Tibial nerve (tissue), 4 donors: ENCODE measurements around the gene TSPAN32. TPM values are rescaled to one million over a fixed set of nuclear protein-coding genes. Genes with fewer than 3 reads are reported as not detected.
"Not testable (repeated sequence)": the region's sequence is repeated elsewhere in the genome, so short reads cannot be mapped to it uniquely, and the experiment has no call there.

Source experiments
- DNase-seq, 2 donors: peaks; one replicate each; pipeline ENCODE4 v3.0.0-alpha.2; 2019; ENCODE audit warnings: low spot score in 2 of 2
- H3K27ac ChIP-seq, 4 donors: fragments of 200-600 bp; sonication (generic) in 3 of 4; one replicate each; pipeline ENCODE4 v1.5.1; 2017 to 2019; ENCODE audit warnings: mild to moderate bottlenecking in 1 of 4
- H3K27me3 ChIP-seq, 2 donors: fragments of 200-600 bp; sonication (generic) in 1 of 2; one replicate each; pipeline versions ENCODE4 v1.5.1 to v1.6.0; 2017 to 2019
- H3K36me3 ChIP-seq, 3 donors: fragments of 200-600 bp; sonication (generic); one replicate each; pipeline ENCODE4 v1.5.1; 2018 to 2019
- H3K4me1 ChIP-seq, 4 donors: fragments of 200-600 bp; sonication (generic) in 3 of 4; one replicate each; pipeline ENCODE4 v1.5.1; 2017 to 2019
- H3K4me3 ChIP-seq, 4 donors: fragments of 200-600 bp; sonication (generic) in 3 of 4; one replicate each; pipeline ENCODE4 v1.5.1; 2017 to 2019; ENCODE audit warnings: mild to moderate bottlenecking in 1 of 4, moderate library complexity in 1 of 4
- H3K9me3 ChIP-seq, 4 donors: fragments of 200-600 bp; sonication (generic) in 3 of 4; one replicate each; pipeline ENCODE4 v1.5.1; 2017 to 2019
- EP300 ChIP-seq, 2 donors: sonication (generic); formaldehyde crosslinking; IDR thresholded peaks; one replicate each; pipeline ENCODE4 v1.6.1; 2017; ENCODE audit warnings: antibody characterized with exemption in 2 of 2, mild to moderate bottlenecking in 1 of 2
- POLR2A ChIP-seq, 2 donors: fragments of 450-650 bp; IDR thresholded peaks; one replicate each; pipeline ENCODE4 v1.6.1; 2017; ENCODE audit warnings: antibody characterized with exemption in 2 of 2, mild to moderate bottlenecking in 2 of 2, moderate library complexity in 2 of 2
- WGBS, 2 donors: methylation state at CpG; one replicate each; pipeline ENCODE4 v1.1.5; 2018; 5-methylcytosine and 5-hydroxymethylcytosine counted together
- total RNA-seq, 4 donors: library from RNA; depleted of rRNA; stranded (reverse); fragments of >200 nt; gene quantifications; one replicate each; pipeline ENCODE4 v1.1.0, GENCODE V29; 2016
- TF ChIP-seq, protein P1 (sequence below), 5 experiments: fragments of 200-600 bp in 3 of 5; fragments of 450-650 bp in 2 of 5; sonication (generic) in 3 of 5; IDR thresholded peaks; one replicate each; pipeline ENCODE4 v1.5.1; 2016 to 2019; ENCODE audit warnings: antibody characterized with exemption in 5 of 5, mild to moderate bottlenecking in 3 of 5, moderate library complexity in 2 of 5

TSPAN32 gene
- total RNA-seq, 4 donors from 2014 or later, result 1.8 to 9.0 (median 5.8) TPM

DNA sequence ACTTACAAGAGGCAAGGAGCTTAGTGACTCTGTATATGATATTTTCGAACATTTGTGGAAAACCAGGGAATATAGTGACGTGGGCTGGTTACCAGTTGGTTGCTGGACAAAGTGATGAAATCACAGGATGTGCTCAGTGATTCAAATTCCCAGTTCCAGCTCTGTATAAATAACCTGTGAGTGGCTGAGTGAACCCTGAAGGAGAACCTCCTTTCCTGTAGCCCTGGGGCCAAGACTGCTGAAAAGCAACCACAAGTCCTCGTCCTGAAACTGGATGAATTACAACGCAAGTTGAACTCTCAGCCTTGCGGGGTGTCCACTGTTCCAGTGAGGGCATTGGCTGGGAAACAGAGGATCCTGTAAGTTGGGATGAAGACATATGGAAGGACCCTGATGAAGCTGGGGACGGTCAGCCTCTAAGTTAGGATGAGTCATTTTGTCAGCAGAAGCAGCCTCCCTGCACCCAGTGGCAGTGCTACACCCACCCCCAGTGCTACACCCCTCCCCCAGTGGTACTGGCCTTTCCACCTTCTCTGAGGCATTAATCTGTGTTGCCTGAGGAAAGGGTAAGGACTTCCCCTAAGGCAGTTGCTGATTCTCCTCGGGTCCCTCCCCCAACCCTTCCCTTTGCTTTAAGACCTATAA is 53.3 kb downstream of the TSPAN32 start:
- DNase-seq, result no peak
- no peaks in the 10 kb centered on the region for H3K27me3 ChIP-seq
- H3K27ac ChIP-seq, result no peak overlapping the region
- no peak for TF ChIP-seq POLR2A (IDR thresholded peaks at IDR 0.05)
- TF ChIP-seq, protein P1, sequence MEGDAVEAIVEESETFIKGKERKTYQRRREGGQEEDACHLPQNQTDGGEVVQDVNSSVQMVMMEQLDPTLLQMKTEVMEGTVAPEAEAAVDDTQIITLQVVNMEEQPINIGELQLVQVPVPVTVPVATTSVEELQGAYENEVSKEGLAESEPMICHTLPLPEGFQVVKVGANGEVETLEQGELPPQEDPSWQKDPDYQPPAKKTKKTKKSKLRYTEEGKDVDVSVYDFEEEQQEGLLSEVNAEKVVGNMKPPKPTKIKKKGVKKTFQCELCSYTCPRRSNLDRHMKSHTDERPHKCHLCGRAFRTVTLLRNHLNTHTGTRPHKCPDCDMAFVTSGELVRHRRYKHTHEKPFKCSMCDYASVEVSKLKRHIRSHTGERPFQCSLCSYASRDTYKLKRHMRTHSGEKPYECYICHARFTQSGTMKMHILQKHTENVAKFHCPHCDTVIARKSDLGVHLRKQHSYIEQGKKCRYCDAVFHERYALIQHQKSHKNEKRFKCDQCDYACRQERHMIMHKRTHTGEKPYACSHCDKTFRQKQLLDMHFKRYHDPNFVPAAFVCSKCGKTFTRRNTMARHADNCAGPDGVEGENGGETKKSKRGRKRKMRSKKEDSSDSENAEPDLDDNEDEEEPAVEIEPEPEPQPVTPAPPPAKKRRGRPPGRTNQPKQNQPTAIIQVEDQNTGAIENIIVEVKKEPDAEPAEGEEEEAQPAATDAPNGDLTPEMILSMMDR (IDR thresholded peaks at IDR 0.05), result no peak
- TF ChIP-seq EP300 (IDR thresholded peaks at IDR 0.05), result no peak
- no peak overlapping the region for H3K4me3 ChIP-seq
- WGBS, 2 donors, result 67 to 77% methylated on average over 7 of the region's 7 CpGs
- no peaks in the 10 kb centered on the region for H3K4me1 ChIP-seq
- peaks cover 0 to 4% (median 0%) of the 10 kb centered on the region in 4 donors for H3K9me3 ChIP-seq
- H3K36me3 ChIP-seq, result no peaks in the 10 kb centered on the region

GRCh38 chr11:2357246-2357645 is 55.4 kb downstream of the TSPAN32 start:
- Histone ChIP-seq H3K9me3 (no peaks in the 10 kb centered on the region), H3K27me3 (no peaks in the 10 kb centered on the region), H3K36me3 (no peaks in the 10 kb centered on the region), H3K27ac (no peak overlapping the region), H3K4me3 (no peak overlapping the region), H3K4me1 (no peaks in the 10 kb centered on the region)
- TF ChIP-seq POLR2A (IDR thresholded peaks at IDR 0.05) (no peak), EP300 (IDR thresholded peaks at IDR 0.05) (no peak)
- TF ChIP-seq, protein P1 (IDR thresholded peaks at IDR 0.05), result no peak
- no peak for DNase-seq
- WGBS, 2 donors, result 49 to 68% methylated on average over 6 to 8 of the region's 8 CpGs

DNA sequence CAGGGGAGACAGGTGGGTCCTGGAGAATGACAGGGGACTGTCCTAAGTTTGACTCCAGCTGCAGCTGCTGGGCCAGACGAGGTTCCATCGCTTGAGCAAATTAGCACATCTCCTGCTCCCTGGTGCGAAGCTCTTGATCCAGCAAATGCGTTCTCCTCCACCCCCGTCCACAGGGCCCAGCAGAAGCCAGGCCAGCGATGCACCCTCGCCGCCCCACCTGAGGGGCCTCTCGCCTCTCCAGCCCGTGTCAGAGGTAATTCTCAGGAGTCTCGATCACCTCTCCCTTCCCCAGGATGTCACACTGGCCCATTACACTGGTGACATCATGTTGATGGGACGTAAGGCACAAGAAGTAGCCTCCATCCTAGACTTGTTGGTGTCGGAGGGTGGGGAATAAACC is 55.8 kb downstream of the TSPAN32 start:
- not testable (repeated sequence) for H3K27me3 ChIP-seq, H3K4me1 ChIP-seq, H3K27ac ChIP-seq, H3K4me3 ChIP-seq, H3K9me3 ChIP-seq, H3K36me3 ChIP-seq, DNase-seq
- WGBS, 2 donors, result 91 to 95% methylated on average over 13 of the region's 13 CpGs

- no peaks in the 10 kb centered on the region for H3K4me1 ChIP-seq
- 77 to 90% methylated on average over 11 of the region's 11 CpGs for WGBS, 2 donors
- TF ChIP-seq POLR2A (IDR thresholded peaks at IDR 0.05) (no peak), EP300 (IDR thresholded peaks at IDR 0.05) (no peak)
- TF ChIP-seq, protein P1 (IDR thresholded peaks at IDR 0.05), result no peak
- no peaks in the 10 kb centered on the region for H3K27me3 ChIP-seq
- DNase-seq, result no peak
- no peaks in the 10 kb centered on the region for H3K9me3 ChIP-seq
- no peak overlapping the region for H3K27ac ChIP-seq
- no peak overlapping the region for H3K4me3 ChIP-seq
- H3K36me3 ChIP-seq, result no peaks in the 10 kb centered on the region
Measured at GRCh38 chr11:2358754-2359442, 57.1 kb downstream of the TSPAN32 start.

DNA sequence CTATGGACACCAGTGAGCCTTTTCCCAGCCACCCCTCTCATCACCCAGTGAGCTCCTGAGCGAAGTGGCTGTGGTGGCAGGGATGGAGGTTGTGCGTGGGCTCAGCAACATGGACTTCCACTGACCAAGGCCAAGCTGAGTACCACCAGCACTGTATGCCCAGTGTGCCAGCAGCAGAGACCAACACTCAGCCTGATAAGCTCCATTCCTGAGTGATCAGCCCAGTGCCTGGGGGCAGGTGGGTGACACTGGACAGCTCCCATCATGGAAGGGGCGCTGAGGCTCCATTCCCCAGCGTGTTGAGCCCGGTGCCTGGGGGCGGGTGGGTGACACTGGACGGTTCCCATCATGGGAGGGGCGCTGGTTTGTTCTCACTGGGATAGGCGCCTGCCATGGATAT is 57.7 kb downstream of the TSPAN32 start:
- H3K9me3 ChIP-seq, result no peaks in the 10 kb centered on the region
- no peak overlapping the region for H3K27ac ChIP-seq
- no peaks in the 10 kb centered on the region for H3K4me1 ChIP-seq
- no peaks in the 10 kb centered on the region for H3K27me3 ChIP-seq
- no peak for DNase-seq
- no peaks in the 10 kb centered on the region for H3K36me3 ChIP-seq
- TF ChIP-seq POLR2A (IDR thresholded peaks at IDR 0.05) (no peak), EP300 (IDR thresholded peaks at IDR 0.05) (no peak)
- TF ChIP-seq, protein P1 (IDR thresholded peaks at IDR 0.05), result no peak
- WGBS, 2 donors, result 87 to 92% methylated on average over 8 to 9 of the region's 9 CpGs
- H3K4me3 ChIP-seq, result no peak overlapping the region
